Loucy (cell line): ENCODE data around the gene KAT6B.

Experiments
- H2AFZ ChIP-seq: fragments of 200-600 bp; sonication (generic); 2 replicates; pipeline ENCODE4 v1.6.0; 2016; ENCODE audit warnings: antibody characterized with exemption, mild to moderate bottlenecking, low read length, moderate library complexity
- H3F3A ChIP-seq: fragments of 200-600 bp; 2 replicates; pipeline ENCODE4 v1.6.0; 2016; ENCODE audit warnings: antibody characterized with exemption, low read depth, mild to moderate bottlenecking
- H3K27me3 ChIP-seq: fragments of 200-600 bp; sonication (generic); 2 replicates; pipeline ENCODE4 v1.6.1; 2014; ENCODE audit warnings: low read length, mild to moderate bottlenecking; ENCODE audit not compliant: insufficient read depth, poor library complexity, severe bottlenecking
- H3K36me3 ChIP-seq: fragments of 200-600 bp; sonication (generic); 2 replicates; pipeline ENCODE4 v1.6.1; 2016; ENCODE audit warnings: low read length; ENCODE audit not compliant: insufficient read depth
- H3K4me1 ChIP-seq: fragments of 200-600 bp; sonication (generic); 2 replicates; pipeline ENCODE4 v1.5.1; 2014; ENCODE audit warnings: low read length, mild to moderate bottlenecking; ENCODE audit not compliant: insufficient read depth, poor library complexity, severe bottlenecking
- H3K4me2 ChIP-seq: fragments of 200-600 bp; sonication (generic); 2 replicates; pipeline ENCODE4 v1.6.0; 2014; ENCODE audit warnings: antibody characterized with exemption, low read length, low read depth, mild to moderate bottlenecking; ENCODE audit not compliant: poor library complexity, severe bottlenecking
- H3K4me3 ChIP-seq: fragments of 200-600 bp; sonication (generic); 2 replicates; pipeline ENCODE4 v1.5.1; 2014; ENCODE audit warnings: low read length, mild to moderate bottlenecking, mixed read lengths; ENCODE audit not compliant: poor library complexity, severe bottlenecking
- H3K79me2 ChIP-seq: fragments of 200-600 bp; sonication (generic); 2 replicates; pipeline ENCODE4 v1.6.1; 2014; ENCODE audit warnings: low read length; ENCODE audit not compliant: insufficient read depth
- H3K9ac ChIP-seq: fragments of 200-600 bp; sonication (generic); 2 replicates; pipeline ENCODE4 v1.6.0; 2014; ENCODE audit warnings: mild to moderate bottlenecking, low read depth, low read length, moderate library complexity; ENCODE audit not compliant: poor library complexity, severe bottlenecking
- H3K9me2 ChIP-seq: fragments of 200-600 bp; sonication (generic); replicated peaks from 2 replicates; pipeline ENCODE4 v1.6.1; 2016; ENCODE audit warnings: low read depth, low read length, mixed read lengths
- H3K9me3 ChIP-seq: fragments of 200-600 bp; sonication (generic); 2 replicates; pipeline ENCODE4 v1.6.1; 2014; ENCODE audit warnings: mild to moderate bottlenecking, antibody characterized with exemption, low read length, low read depth; ENCODE audit not compliant: insufficient read depth
- H4K20me1 ChIP-seq: fragments of 200-600 bp; sonication (generic); 2 replicates; pipeline ENCODE4 v1.6.0; 2014; ENCODE audit warnings: antibody characterized with exemption, low read length, mild to moderate bottlenecking; ENCODE audit not compliant: insufficient read depth, poor library complexity, severe bottlenecking
- EZH2phosphoT487 ChIP-seq: fragments of 200-600 bp; IDR thresholded peaks from 2 replicates; pipeline ENCODE4 v1.6.1; 2018; ENCODE audit warnings: antibody characterized with exemption, mild to moderate bottlenecking, moderate library complexity, borderline replicate concordance
- TF ChIP-seq, protein P1 (sequence below): fragments of 200-600 bp; sonication (generic); conservative IDR thresholded peaks from 2 replicates; pipeline ENCODE4 v1.5.1; 2014; ENCODE audit warnings: mild to moderate bottlenecking, antibody characterized with exemption, low read length

KAT6B gene

DNA sequence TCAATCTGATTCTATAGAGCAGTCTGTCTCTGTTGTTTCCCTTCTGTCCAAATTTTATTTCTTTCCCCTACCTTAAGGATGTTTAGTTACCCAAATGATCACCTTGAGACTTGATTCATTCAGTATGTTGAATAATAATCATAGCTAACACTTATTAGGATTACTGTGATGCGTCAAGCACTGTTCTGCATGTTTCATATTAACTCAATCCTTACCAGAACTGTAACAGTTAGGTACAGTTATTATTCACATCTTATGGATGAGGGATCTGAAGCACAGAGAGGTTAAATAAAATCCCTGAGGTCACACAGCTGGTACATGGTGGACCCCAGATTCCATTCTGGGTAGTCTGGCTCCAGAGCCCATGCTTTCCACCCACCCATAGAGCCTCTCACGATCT is 187.1 kb downstream of the KAT6B start:
- H3K9me2 ChIP-seq = no peaks in the 10 kb centered on the region
- peak overlapping the region; percentile 68 for H3K4me2 ChIP-seq
- no peaks in the 10 kb centered on the region for H3K27me3 ChIP-seq
- H3F3A ChIP-seq = no peaks in the 10 kb centered on the region
- H2AFZ ChIP-seq = no peak overlapping the region
- peak overlapping the region; percentile 47 for H3K4me3 ChIP-seq
- H3K9ac ChIP-seq = peak overlapping the region; percentile 58
- H4K20me1 ChIP-seq = no peaks in the 10 kb centered on the region
- TF ChIP-seq EZH2phosphoT487 = no peak
- TF ChIP-seq, protein P1, sequence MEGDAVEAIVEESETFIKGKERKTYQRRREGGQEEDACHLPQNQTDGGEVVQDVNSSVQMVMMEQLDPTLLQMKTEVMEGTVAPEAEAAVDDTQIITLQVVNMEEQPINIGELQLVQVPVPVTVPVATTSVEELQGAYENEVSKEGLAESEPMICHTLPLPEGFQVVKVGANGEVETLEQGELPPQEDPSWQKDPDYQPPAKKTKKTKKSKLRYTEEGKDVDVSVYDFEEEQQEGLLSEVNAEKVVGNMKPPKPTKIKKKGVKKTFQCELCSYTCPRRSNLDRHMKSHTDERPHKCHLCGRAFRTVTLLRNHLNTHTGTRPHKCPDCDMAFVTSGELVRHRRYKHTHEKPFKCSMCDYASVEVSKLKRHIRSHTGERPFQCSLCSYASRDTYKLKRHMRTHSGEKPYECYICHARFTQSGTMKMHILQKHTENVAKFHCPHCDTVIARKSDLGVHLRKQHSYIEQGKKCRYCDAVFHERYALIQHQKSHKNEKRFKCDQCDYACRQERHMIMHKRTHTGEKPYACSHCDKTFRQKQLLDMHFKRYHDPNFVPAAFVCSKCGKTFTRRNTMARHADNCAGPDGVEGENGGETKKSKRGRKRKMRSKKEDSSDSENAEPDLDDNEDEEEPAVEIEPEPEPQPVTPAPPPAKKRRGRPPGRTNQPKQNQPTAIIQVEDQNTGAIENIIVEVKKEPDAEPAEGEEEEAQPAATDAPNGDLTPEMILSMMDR = no peak
- peaks cover 12% of the 10 kb centered on the region for H3K79me2 ChIP-seq
- peaks cover 47% of the 10 kb centered on the region; the same call in 1 of the 2 replicates for H3K36me3 ChIP-seq
- no peaks in the 10 kb centered on the region for H3K9me3 ChIP-seq
- H3K4me1 ChIP-seq = peaks cover 57% of the 10 kb centered on the region

DNA sequence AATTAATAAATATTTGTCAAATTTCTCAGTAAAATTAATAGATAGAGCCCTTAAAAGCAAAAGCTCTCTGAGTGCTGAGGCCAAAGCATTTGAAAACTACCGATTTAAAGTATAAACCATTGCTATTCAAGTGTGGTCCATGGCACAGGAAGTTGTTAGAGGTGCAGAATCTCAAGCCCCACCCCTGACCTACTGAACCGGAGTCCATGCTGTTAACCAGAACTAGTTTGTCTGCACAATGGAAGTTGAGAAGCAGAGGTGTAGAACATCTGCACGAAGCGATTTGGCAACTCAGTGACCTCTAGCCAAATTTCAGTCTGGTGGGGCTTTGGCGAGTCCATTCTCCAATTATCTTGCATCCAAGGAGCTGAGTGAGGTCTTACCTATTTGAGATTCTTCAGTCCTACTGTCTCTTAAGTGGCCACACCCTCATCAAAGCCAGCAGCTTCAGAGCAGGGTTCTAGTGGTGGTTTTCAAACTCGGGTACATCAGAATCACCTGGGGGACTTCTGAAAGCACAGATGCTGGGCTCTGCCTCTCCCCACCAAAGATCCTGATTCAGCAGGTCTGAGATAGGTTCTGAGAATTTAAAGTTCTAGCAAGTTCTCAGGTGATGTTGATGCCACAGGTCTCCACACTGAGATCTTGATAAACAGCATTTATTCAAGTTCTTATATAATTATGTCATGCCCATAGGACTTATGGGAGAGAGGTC is 188.3 kb downstream of the KAT6B start:
- no peak for TF ChIP-seq EZH2phosphoT487
- no peaks in the 10 kb centered on the region for H3F3A ChIP-seq
- peak overlapping the region; percentile 68 for H3K4me2 ChIP-seq
- peaks cover 58% of the 10 kb centered on the region for H3K4me1 ChIP-seq
- no peak overlapping the region for H2AFZ ChIP-seq
- peaks cover 12% of the 10 kb centered on the region for H3K79me2 ChIP-seq
- H3K9me3 ChIP-seq = no peaks in the 10 kb centered on the region
- no peaks in the 10 kb centered on the region for H3K27me3 ChIP-seq
- H3K9ac ChIP-seq = peak overlapping the region; percentile 15
- H3K9me2 ChIP-seq = no peaks in the 10 kb centered on the region
- no peak overlapping the region for H3K4me3 ChIP-seq
- peaks cover 47% of the 10 kb centered on the region; the same call in 1 of the 2 replicates for H3K36me3 ChIP-seq
- no peaks in the 10 kb centered on the region for H4K20me1 ChIP-seq

DNA sequence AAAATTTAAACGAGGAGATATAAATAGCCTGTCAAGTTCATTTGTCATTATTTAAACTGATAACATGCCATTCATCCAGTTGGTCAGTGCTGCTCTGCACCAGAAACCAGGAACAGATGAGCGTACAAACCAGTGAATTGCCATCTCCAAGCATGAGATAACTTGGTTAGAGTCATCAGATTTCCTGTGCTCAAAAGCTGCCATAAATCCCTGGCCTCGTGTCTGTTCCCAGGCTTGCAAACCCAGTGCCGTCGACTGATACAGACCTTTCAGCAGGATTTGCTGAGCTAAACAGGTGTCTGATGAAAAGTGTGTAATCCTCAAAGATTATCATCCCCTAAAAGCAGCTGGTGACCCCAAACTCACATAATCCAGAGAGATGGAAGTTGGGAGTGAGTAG is 189.0 kb downstream of the KAT6B start:
- Histone ChIP-seq H3K79me2 (peaks cover 8% of the 10 kb centered on the region; the same call in 1 of the 2 replicates), H2AFZ (no peak overlapping the region), H4K20me1 (no peaks in the 10 kb centered on the region), H3K36me3 (peaks cover 45% of the 10 kb centered on the region; the same call in 1 of the 2 replicates), H3K9me2 (no peaks in the 10 kb centered on the region), H3K4me3 (no peak overlapping the region), H3K9me3 (no peaks in the 10 kb centered on the region), H3K9ac (no peak overlapping the region), H3K4me2 (no peak overlapping the region), H3K4me1 (peaks cover 63% of the 10 kb centered on the region), H3F3A (no peaks in the 10 kb centered on the region), H3K27me3 (no peaks in the 10 kb centered on the region)
- TF ChIP-seq, protein P1 = no peak
- no peak for TF ChIP-seq EZH2phosphoT487
